HEK293 (cell line): ENCODE measurements around the gene GPX3.

ENCODE experiments used
- CTCF ChIA-PET: fragments of 350-600 bp; formaldehyde crosslinking; extraction: SDS; loops from one replicate; lab custom pipeline; 2021; ENCODE audit warnings: antibody characterized with exemption; lab: Yijun Ruan, JAX
- POLR2A ChIA-PET: fragments of 300-600 bp; formaldehyde crosslinking; extraction: SDS; loops from one replicate; lab custom pipeline; 2020; ENCODE audit warnings: antibody characterized with exemption, inconsistent platforms; lab: Yijun Ruan, JAX
- H3K27ac ChIP-seq: fragments of 200-500 bp; sonication (Bioruptor generic); 2 replicates; pipeline ENCODE4 v1.5.1; 2014; ENCODE audit warnings: low read depth, low read length, control low read depth, inconsistent platforms; ENCODE audit errors: extremely low read depth
- H3K36me3 ChIP-seq, 2 experiments: fragments of 200-500 bp in 1 of 2; sonication (Bioruptor generic) in 1 of 2; 1 replicate in 1 of 2; 2 replicates in 1 of 2; pipeline ENCODE4 v1.5.1; 2014 to 2017; ENCODE audit warnings: inconsistent platforms in 2 of 2, low read length in 2 of 2; ENCODE audit not compliant: control insufficient read depth in 2 of 2, insufficient read depth in 1 of 2
- H3K4me1 ChIP-seq: fragments of 200-500 bp; sonication (Bioruptor generic); 2 replicates; pipeline ENCODE4 v1.5.1; 2014; ENCODE audit warnings: mild to moderate bottlenecking, low read length, inconsistent platforms; ENCODE audit not compliant: control insufficient read depth, insufficient read depth
- H3K4me3 ChIP-seq: 2 replicates; pipeline ENCODE4 v1.5.1; 2011; ENCODE audit warnings: low read depth, mild to moderate bottlenecking, control low read depth, low read length, moderate library complexity
- H3K9me3 ChIP-seq: fragments of 200-500 bp; sonication (Bioruptor generic); 2 replicates; pipeline ENCODE4 v1.5.1; 2014; ENCODE audit warnings: low read depth, low read length, inconsistent platforms; ENCODE audit not compliant: control insufficient read depth, insufficient read depth
- KLF10 ChIP-seq: fragments of 450-650 bp; IDR thresholded peaks from 2 replicates; pipeline ENCODE4 v1.5.1; 2018; ENCODE audit warnings: missing biosample characterization, mild to moderate bottlenecking, missing genetic modification characterization
- MEIS1 ChIP-seq: sonication (generic); formaldehyde crosslinking; IDR thresholded peaks from 2 replicates; pipeline ENCODE4 v1.8.1; 2022; ENCODE audit warnings: missing genetic modification reagents, mild to moderate bottlenecking, borderline replicate concordance
- MZF1 ChIP-seq: fragments of 450-650 bp; formaldehyde crosslinking; IDR thresholded peaks from 2 replicates; pipeline ENCODE4 v1.5.1; 2017; ENCODE audit warnings: missing biosample characterization, missing genetic modification characterization, borderline replicate concordance
- OSR2 ChIP-seq: fragments of 450-650 bp; formaldehyde crosslinking; IDR thresholded peaks from 2 replicates; pipeline ENCODE4 v1.5.1; 2016; ENCODE audit warnings: missing biosample characterization, missing genetic modification characterization
- SP7 ChIP-seq: fragments of 450-650 bp; formaldehyde crosslinking; IDR thresholded peaks from 2 replicates; pipeline ENCODE4 v1.5.1; 2016; ENCODE audit warnings: missing biosample characterization, missing genetic modification characterization
- YY1 ChIP-seq: fragments of 450-650 bp; formaldehyde crosslinking; IDR thresholded peaks from 2 replicates; pipeline ENCODE4 v1.5.1; 2018; ENCODE audit warnings: missing biosample characterization, missing genetic modification characterization
- ZNF114 ChIP-seq: fragments of 450-650 bp; formaldehyde crosslinking; IDR thresholded peaks from 2 replicates; pipeline ENCODE4 v1.5.0; 2017; ENCODE audit warnings: missing biosample characterization, missing genetic modification characterization
- ZNF121 ChIP-seq: fragments of 450-650 bp; formaldehyde crosslinking; IDR thresholded peaks from 2 replicates; pipeline ENCODE4 v1.5.1; 2016; ENCODE audit warnings: missing biosample characterization, missing genetic modification characterization
- ZNF223 ChIP-seq: fragments of 450-650 bp; formaldehyde crosslinking; IDR thresholded peaks from 2 replicates; pipeline ENCODE4 v1.5.1; 2016; ENCODE audit warnings: missing biosample characterization, missing genetic modification characterization
- ZNF416 ChIP-seq: fragments of 450-650 bp; formaldehyde crosslinking; IDR thresholded peaks from 2 replicates; pipeline ENCODE4 v1.5.1; 2016; ENCODE audit warnings: missing biosample characterization, missing genetic modification characterization
- ZNF423 ChIP-seq: fragments of 450-650 bp; formaldehyde crosslinking; IDR thresholded peaks from 2 replicates; pipeline ENCODE4 v1.5.1; 2016; ENCODE audit warnings: missing biosample characterization, missing genetic modification characterization
- ZNF501 ChIP-seq: fragments of 450-650 bp; formaldehyde crosslinking; IDR thresholded peaks from 2 replicates; pipeline ENCODE4 v1.5.1; 2016; ENCODE audit warnings: missing biosample characterization, missing genetic modification characterization
- ZNF626 ChIP-seq: fragments of 450-650 bp; sonication (Bioruptor Pico); formaldehyde crosslinking; IDR thresholded peaks from 2 replicates; pipeline ENCODE4 v1.5.1; 2018; ENCODE audit warnings: missing biosample characterization, missing genetic modification characterization, inconsistent platforms
- ZNF660 ChIP-seq: fragments of 450-650 bp; IDR thresholded peaks from 2 replicates; pipeline ENCODE4 v1.5.1; 2018; ENCODE audit warnings: missing biosample characterization, mild to moderate bottlenecking, missing genetic modification characterization
- ZNF701 ChIP-seq: fragments of 450-650 bp; formaldehyde crosslinking; IDR thresholded peaks from 2 replicates; pipeline ENCODE4 v1.5.1; 2016; ENCODE audit warnings: missing biosample characterization, missing genetic modification characterization
- ZNF747 ChIP-seq: fragments of 450-650 bp; formaldehyde crosslinking; IDR thresholded peaks from 2 replicates; pipeline ENCODE4 v1.5.1; 2016; ENCODE audit warnings: missing biosample characterization, missing genetic modification characterization
- ZNF830 ChIP-seq: fragments of 450-650 bp; IDR thresholded peaks from 2 replicates; pipeline ENCODE4 v1.5.0; 2018; ENCODE audit warnings: missing biosample characterization, missing genetic modification characterization, low read depth, mild to moderate bottlenecking, moderate library complexity
- ZSCAN30 ChIP-seq: fragments of 450-650 bp; IDR thresholded peaks from 2 replicates; pipeline ENCODE4 v1.5.1; 2018; ENCODE audit warnings: missing biosample characterization, mild to moderate bottlenecking, missing genetic modification characterization, moderate library complexity
- TF ChIP-seq, protein P1 (sequence below): fragments of 450-650 bp; formaldehyde crosslinking; IDR thresholded peaks from 2 replicates; pipeline ENCODE4 v1.5.1; 2017; ENCODE audit warnings: missing biosample characterization, missing genetic modification characterization

The GPX3 gene

DNA sequence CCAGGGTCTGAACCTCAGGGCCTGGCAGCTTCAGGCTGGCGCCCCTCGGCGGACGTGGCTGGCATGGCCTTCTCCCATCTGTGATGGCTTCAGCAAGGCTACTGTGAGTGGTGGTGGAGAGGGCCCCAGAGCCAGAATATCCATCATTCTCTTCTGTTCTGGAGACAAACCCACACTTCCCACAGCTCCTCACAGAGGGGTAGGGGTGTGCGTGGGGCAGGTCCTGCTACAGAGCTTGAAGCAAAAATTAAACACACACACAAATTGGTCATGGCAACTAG is 9.6 kb downstream of the GPX3 start:
- CTCF ChIA-PET, result interaction anchor here (1.1 kb wide), 1 partner anchor 22 kb away, joined by 4 read pairs; no protein-coding TSS in a partner anchor
- POLR2A ChIA-PET, result no interaction called here
- TF ChIP-seq MEIS1 (CRISPR knock-in tag) (no peak), MZF1 (no peak), ZNF501 (tag by site-specific recombination) (no peak), ZNF830 (tag by site-specific recombination) (no peak), ZNF701 (tag by site-specific recombination) (no peak)

DNA sequence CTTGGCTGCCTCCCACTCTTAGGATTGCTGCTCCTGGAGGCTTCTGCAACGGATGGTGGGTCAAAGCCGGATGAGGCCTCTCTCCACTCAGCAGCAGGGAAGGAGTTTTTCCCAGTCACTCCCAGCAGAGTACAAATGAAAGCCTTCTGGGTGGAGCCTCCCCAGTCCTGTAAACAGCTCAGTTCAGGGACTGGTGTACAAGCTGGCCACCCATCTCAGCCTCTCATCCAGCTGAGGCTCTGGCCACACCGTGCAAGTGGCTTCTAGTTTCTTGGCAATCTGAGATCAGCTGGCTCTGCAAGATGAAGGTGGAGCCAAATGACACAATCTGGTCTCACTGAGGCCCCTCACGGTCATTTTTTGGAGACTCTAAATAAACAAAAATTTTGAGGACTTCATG is 10.0 kb downstream of the GPX3 start:
- no peak for TF ChIP-seq SP7 (tag by site-specific recombination)
- no peak for TF ChIP-seq ZNF416 (tag by site-specific recombination)
- no peak for TF ChIP-seq ZNF660 (tag by site-specific recombination)
- TF ChIP-seq YY1 (tag by site-specific recombination), result no peak
- TF ChIP-seq ZSCAN30, result no peak
- TF ChIP-seq ZNF223 (tag by site-specific recombination), result no peak
- no peak for TF ChIP-seq ZNF121
- no peak for TF ChIP-seq OSR2
- no peak for TF ChIP-seq MZF1
- no peak for TF ChIP-seq KLF10 (tag by site-specific recombination)
- peaks cover 5 to 83% of the 10 kb centered on the region in 2 experiments; a peak in 2 of 3 replicates for H3K36me3 ChIP-seq
- H3K9me3 ChIP-seq, result no peaks in the 10 kb centered on the region
- H3K4me3 ChIP-seq, result no peak overlapping the region
- POLR2A ChIA-PET, result no interaction called here
- CTCF ChIA-PET, result interaction anchor here (1.1 to 1.9 kb wide), 2 partner anchors 18 to 21 kb away, joined by 4 to 8 read pairs; no protein-coding TSS in a partner anchor
- no peak overlapping the region for H3K27ac ChIP-seq
- no peaks in the 10 kb centered on the region for H3K4me1 ChIP-seq

More for the DNA sequence above, 9.6 kb downstream of the GPX3 start:
- H3K9me3 ChIP-seq, result no peaks in the 10 kb centered on the region
- no peaks in the 10 kb centered on the region for H3K4me1 ChIP-seq
- no peak overlapping the region for H3K27ac ChIP-seq
- peaks cover 5 to 79% of the 10 kb centered on the region in 2 experiments; a peak in 2 of 3 replicates for H3K36me3 ChIP-seq
- no peak overlapping the region for H3K4me3 ChIP-seq

- H3K27ac ChIP-seq, result no peak overlapping the region
- ChIA-PET CTCF (interaction anchor here (1.0 to 1.9 kb wide), 2 partner anchors 17 to 83 kb away, joined by 4 to 8 read pairs; no protein-coding TSS in a partner anchor), POLR2A (no interaction called here)
- H3K36me3 ChIP-seq, result peaks cover 5 to 87% of the 10 kb centered on the region in 2 experiments; a peak in 2 of 3 replicates
- no peak overlapping the region for H3K4me3 ChIP-seq
- no peaks in the 10 kb centered on the region for H3K9me3 ChIP-seq
- H3K4me1 ChIP-seq, result 0 out of 2 replicates have a peak, but pooled peaks cover under 1% of the 10 kb centered on the region
- TF ChIP-seq ZNF747 (tag by site-specific recombination), result no peak
- no peak for TF ChIP-seq ZNF423
- TF ChIP-seq, protein P1, sequence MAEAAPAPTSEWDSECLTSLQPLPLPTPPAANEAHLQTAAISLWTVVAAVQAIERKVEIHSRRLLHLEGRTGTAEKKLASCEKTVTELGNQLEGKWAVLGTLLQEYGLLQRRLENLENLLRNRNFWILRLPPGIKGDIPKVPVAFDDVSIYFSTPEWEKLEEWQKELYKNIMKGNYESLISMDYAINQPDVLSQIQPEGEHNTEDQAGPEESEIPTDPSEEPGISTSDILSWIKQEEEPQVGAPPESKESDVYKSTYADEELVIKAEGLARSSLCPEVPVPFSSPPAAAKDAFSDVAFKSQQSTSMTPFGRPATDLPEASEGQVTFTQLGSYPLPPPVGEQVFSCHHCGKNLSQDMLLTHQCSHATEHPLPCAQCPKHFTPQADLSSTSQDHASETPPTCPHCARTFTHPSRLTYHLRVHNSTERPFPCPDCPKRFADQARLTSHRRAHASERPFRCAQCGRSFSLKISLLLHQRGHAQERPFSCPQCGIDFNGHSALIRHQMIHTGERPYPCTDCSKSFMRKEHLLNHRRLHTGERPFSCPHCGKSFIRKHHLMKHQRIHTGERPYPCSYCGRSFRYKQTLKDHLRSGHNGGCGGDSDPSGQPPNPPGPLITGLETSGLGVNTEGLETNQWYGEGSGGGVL, result no peak
- no peak for TF ChIP-seq ZNF114 (tag by site-specific recombination)
Measured at GRCh38 chr5:151031554-151031953, 11.2 kb downstream of the GPX3 start.

- H3K4me3 ChIP-seq, result no peak overlapping the region
- no peak overlapping the region for H3K27ac ChIP-seq
- no peak for TF ChIP-seq ZNF626 (tag by site-specific recombination)
- H3K9me3 ChIP-seq, result no peaks in the 10 kb centered on the region
- H3K4me1 ChIP-seq, result 0 out of 2 replicates have a peak, but pooled peaks cover 3% of the 10 kb centered on the region
- POLR2A ChIA-PET, result no interaction called here
- peaks cover 5 to 84% of the 10 kb centered on the region in 2 experiments; a peak in 2 of 3 replicates for H3K36me3 ChIP-seq
- CTCF ChIA-PET, result no interaction called here
Measured at GRCh38 chr5:151033217-151033934, 13.0 kb downstream of the GPX3 start.
